GM18909 (cell line): Measurements from ENCODE around the gene C17orf113.
"Not testable (repeated sequence)": the region's sequence is repeated elsewhere in the genome, so short reads cannot be mapped to it uniquely, and the experiment has no call there.

Experiments
- ATAC-seq: cut with Tn5 transposase; IDR thresholded peaks from one replicate; pipeline ENCODE4 v1.9.1; 2021; ENCODE audit warnings: mild to moderate bottlenecking; ENCODE audit not compliant: unreplicated experiment, poor library complexity

Gene C17orf113

DNA sequence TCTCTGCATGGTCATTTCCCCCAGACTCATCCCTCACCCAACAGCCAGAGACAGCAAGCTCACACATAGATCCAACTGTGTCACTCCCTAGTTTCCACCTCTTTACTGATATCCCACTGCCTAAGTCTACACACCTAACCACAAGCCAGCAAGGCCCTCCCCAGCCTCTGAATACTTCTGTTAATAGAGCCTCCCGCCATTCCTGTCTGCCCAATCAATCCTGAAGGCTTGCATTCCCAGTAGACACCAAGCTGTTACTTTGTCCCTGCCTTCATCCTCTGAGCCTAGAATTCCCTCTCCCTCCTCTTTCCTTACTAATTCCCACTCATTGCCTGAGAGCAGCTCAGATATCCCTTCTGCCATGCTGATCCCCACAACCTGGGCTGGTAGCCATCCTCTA lies 4.7 kb downstream of the C17orf113 start:
- ATAC-seq = no peak

DNA sequence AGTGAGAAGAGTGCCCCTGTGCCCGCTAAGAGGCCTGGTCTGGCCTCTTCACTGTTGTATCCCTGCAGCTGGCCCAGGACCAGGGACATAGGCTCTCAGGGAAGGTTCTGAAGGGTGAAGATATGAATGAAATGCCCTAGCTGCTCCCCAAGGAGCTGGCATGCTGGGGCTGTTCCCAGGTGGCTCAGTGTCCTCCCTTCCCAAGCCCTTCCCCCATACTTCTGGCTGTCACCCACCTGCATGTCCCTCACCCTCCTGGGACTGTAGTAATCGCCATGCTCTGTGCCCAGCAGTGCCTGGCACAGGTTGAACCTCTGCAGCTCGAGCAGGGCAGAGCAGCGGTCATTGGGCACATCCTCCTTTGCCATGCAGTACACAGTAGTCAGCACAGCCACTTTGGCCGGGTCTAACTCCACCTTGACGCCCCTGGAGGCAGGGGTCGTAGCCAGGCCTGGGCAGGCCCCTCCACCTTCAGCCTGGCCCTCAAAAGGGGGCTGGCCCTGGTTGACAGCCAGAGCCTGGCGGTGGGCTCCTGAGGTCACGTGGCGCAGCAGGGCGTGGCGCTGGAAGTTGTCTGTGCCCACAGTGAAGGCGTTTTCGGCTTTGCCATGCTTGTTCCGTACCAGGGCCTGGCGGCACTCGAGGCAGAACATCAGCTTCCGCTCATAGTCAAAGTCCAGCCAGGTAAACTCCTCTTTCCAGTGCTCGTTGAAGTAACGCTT lies 7.6 kb downstream of the C17orf113 start:
- ATAC-seq = no peak

DNA sequence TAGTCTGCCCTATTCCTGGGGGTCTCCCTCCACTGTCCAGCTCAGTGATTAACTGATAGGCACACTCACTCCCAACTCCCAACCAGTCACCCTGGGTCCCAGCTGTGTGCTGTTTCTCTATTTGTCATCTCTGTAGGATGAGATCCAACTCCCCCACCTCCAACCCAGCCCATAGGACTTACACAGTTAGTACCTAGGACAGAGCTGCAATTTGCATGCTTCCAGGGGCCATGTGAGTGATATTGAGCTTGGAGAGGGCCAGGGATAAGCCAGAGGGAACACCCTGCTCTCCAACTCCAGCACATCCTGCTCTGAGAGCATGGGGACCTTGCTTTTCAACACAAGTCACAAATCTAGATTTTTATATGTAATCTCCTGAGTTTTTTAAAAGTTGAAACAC lies 8.8 kb downstream of the C17orf113 start:
- no peak for ATAC-seq

DNA sequence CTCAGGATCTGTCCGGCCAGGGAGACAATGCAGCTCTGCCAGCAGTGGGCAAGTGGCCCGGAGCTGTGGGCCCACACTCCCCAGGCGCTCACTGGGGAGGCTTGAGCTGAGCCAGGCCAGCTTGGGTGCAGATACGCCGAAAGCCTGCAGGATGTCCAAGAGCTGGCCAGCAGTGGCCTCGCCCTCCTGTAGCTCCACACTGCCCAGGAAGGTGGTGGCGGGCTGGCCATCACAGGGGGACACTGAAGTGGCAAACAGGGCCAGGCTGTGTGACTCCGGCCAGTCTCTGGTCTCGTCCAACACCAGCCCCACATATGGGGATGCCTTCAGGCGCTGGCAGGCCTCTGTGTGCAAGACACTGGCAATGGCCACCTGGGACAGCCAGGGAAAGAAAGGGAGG lies 9.6 kb downstream of the C17orf113 start:
- ATAC-seq = no peak

DNA sequence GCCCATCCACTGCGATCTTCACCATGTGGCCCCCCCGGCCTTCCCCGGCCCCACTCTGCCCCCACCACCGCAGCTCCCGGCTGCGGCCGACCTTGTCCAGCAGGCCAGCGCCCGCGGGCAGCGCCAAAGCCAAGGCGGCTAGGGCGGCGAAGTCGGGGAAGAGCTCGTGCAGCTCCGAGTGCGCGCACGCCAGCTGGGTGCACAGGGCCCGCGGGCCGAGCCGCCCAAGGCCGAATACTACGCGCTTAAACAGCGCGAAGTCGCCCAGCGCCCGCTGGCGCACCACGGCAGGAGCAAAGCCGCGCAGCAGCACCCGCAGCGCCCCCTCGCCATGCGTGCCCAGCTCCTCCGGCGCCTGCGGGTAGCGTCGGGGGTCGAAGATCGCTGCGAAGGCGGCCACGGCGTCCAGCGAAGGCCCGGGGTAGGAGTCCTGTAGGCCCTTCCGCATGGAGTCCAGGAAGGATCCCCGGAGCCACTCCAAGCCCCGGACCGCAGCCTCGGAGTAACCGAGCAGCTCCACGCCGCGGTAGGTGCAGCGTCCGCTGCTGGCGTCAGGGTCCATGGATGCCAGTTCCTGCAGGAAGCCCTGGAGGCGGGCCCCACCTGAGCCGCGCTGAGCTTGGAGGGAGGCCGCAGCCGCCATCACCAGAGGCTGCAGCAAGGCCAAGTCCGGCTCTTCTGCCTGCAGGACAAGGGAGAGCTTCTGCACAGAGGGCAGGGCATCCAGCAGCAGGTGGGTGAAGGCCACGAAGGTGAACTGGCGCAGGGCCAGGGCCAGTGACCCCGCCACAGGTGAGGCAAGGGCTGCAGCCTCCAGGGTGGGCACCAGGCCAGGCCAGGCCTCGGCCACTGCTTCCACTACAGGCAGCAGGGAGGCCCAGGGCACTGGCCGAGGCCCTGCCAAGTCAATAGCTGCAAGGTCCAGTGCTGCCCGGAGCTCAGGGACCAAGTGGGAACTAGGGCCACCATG lies 10.3 kb downstream of the C17orf113 start:
- ATAC-seq = no peak

DNA sequence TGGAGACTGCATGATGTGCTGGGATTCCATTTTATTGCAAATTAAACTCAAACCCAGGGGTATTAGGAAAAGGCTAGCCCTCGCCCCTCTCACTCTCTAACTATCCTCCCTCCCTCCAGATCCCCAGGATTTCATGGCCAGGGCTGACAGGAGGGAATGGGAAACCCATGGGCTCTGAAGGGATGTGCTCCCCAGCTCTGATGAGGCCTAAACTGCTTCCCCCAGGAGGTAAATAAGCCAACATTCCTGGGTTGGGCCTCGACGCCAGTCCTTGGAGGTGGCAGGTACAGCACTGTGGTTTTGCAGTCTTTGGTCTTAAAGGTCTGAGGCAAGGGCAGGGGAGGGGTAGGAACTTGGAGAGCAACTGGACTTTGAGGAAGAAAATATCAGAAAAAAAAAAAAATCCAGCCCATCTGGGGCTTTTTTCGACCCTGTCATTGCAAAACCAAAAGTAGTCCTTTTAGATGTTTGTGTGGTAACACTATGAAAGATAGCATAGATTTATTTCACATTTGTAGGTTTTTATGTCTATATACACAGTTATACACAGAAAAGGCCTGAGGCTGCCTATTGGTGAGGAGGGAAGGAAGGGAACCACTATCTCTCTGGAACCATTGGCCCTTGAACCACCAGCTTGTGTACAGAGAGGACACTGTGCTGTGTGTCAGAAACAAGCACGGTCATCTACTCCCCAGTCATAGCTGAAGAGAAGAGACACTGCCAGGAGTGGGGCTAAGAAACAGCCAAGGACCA lies 12.0 kb downstream of the C17orf113 start:
- no peak for ATAC-seq

DNA sequence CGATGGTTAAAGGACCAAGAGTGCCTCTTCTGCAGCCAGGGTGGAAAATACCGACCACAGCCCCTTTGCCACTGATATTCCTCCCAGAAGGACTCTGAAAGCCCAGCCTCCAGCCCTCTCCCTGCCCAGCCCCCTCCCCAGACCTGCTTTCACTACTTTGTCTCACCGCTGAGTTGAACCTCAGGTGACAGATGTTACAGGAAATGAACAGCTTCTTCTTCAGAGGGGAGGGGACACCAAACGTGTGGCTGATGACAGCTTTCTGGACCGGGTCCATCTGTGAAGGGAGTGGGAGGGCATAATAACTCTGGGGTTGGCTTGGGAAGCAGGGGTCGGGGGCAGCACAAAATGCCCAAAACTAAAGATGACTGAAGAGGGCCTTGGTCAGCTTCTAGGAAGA lies 16.3 kb downstream of the C17orf113 start:
- ATAC-seq = no peak

DNA sequence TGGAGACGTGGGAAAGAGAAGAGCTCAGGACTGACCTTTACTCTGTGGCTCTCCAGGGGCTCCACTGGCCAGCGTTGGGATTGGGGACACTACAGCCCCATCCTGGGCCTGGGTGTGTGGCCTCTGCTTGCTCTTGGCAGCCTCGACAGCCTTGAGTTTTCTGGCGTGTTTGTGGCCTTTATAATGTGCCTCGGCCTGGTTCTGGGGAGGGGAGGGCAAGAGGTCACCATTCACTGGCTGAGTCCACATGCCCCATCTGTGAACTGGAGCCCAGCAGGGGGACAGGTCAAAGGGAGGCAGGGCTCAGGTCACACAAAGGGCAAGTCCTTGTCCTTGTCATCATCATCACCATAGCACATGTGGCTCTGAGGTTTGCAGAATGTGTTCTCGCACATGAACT lies 18.8 kb downstream of the C17orf113 start:
- ATAC-seq = no peak

DNA sequence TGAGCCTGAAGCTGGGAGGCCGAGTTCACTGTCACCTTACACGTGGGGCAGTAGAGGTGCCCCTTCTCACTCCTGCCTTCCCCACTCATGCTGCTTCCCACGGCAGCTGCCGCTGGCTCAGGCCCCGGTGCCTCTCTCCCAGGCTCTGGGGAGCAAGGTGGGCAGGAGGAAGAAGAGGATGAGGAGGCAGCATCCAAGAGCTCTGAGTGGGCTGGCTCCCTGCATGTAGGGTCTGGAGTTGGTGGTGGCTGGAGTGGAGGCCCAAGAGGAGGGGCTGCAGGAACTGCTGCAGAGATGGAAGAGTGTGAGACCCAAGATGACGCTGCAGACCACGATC lies 21.6 kb downstream of the C17orf113 start:
- ATAC-seq = no peak

DNA sequence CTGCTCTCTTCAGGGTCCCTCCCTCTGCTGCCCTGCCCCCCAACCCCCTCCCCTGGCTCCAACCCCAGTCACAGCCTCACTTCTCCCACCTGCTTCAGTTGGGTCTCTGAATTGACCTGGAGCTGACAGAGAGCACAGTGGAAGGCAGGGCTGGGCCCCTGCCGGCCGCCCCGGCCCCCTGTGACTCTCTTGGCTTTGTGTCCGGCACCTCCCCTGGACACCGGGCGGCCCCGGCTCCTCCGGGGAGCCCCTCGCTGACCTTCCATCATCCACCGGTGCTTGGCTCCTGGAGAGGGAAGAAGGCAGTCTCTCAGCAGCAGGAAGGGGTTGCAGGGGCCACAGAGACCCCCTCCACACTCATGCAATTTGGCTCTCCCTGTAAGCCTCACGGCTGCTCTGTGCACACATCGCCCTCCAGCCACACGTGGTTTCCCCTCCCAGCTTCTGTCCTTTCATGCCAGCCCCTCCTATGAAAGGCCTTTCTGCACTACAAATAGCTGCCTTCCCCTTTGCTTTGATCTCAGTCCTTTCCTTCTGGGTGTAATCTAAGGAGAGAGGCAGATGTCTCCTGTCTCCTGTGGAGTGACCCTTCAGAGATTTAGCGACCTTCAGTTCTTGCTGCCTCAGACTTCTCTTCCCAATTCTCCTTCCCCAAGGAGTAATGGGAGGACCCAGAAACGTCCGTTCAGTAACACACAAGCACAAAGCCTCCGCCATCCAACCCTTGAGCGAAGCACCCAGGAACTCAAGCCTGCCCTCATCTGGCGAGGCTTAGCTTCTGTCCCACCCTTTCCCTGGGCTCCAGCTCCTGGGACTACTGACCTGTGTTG lies 22.2 kb downstream of the C17orf113 start:
- no peak for ATAC-seq

DNA sequence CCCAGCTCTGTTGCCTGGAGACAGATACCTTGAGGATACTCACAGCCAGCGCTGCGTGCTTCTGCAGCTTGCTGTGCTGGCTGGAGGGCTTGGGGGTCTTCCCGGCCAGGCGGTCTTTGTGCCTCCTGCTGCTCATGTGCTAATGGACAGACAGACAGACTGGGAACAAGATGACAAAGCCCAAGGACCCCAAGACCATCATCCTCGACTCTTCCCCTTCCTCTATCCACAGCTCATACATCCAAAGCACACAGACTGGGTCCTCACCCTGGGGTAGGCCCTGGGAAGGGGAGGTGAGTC lies 22.9 kb downstream of the C17orf113 start:
- ATAC-seq = no peak

DNA sequence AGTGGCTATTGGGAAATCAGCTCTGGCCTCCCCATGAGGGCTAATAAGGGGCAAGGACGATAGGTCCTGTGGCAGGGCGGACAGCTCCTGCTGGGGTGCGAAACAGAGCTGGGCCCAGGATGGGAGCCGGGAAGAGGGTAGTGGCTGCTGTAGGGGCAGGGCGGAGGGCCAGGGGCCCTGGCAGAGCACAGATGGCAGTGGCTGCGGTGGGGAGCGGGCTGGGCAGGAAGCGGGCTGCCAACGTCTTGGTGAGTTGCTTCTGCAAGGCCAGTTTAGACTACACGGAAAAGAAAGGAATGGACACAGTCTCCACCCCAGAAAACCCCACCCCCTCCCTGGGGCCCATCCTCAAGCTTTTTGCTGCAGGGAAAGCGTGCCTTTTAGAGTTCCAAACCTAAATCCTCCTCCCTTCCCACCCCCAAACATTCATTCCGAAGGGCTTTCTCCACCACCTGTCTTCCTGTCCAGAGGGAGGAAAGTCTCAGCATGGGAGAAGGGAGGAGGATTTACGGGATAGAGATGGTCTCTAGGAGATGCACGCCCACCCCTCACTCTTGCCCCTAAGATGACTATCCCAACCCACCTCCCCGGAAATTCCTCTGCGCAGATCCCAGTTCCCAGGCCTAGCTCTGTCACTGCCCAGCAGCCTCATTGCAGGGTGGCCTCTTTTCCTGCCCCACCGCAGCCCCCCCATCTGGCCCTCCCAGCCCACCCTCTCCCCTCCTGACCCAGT lies 23.4 kb downstream of the C17orf113 start:
- no peak for ATAC-seq

DNA sequence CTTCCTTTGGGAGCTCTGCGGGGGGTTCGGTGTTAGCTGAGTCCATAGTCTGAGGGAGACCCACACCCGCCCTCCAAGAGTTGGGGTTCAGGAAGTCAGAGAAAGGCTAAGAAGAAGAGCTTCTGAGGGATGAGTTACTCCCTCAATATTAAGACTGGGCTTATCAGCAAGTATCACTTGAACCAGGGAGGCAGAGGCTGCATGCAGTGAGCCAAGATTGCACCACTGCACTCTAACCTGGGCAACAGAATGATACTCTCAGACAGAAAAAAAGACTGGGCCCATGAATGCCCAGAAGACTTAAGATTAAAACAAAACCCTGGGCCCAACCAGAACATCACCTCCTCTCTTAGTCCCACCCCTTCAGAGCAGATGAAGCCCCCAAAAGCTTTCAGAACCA lies 24.5 kb downstream of the C17orf113 start:
- ATAC-seq = no peak

DNA sequence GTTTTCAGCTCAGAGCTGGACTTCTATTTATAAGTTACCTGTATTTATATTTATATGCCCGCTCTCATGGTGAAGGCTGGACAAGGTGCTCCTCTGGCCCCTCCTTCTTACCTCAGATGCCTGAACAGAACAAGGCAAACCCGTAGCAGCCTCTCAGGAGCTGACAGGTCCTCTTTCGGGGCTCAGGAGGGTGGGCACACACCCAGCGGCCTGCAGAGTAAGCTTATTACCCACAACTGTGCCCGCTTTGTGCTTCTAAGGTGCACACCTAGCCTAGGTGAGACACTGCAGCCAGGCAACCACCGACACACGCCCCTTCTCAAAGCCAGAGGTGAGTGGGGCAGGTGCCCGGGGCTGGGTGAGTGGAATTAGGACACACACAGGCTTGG lies 25.2 kb downstream of the C17orf113 start:
- no peak for ATAC-seq

DNA sequence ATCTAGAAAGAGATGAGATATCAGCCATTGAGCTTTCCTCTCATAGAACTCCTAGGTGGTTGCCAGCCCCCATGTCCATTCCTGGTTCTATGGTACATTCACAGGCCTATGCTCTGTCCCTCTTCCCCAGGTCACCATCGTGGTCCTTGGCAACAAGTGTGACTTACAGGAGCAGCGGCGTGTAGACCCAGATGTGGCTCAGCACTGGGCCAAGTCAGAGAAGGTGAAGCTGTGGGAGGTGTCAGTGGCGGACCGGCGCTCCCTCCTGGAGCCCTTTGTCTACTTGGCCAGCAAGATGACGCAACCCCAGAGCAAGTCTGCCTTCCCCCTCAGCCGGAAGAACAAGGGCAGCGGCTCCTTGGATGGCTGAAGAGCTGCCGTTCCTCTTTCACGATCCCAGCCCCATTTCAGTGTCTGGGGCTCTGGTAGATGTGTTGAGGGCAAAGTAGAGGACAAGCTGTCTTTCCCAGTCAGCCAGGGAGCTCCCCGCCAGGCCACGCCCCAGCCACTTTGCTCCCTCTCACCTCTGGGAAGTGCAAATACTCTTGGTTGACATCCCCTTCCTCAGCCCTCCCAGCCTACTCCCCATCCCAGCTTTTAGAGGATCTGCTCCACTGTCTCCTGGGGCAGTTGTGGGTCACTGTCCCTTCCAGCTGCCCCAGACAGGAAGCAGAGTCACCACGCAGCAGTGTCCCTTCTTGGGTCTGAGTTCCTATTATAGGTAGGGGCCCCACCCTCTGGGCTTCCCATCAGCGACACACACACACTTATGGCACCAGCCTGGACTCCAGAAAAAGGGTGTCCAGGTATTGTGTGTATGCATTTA lies 26.7 kb downstream of the C17orf113 start:
- no peak for ATAC-seq

DNA sequence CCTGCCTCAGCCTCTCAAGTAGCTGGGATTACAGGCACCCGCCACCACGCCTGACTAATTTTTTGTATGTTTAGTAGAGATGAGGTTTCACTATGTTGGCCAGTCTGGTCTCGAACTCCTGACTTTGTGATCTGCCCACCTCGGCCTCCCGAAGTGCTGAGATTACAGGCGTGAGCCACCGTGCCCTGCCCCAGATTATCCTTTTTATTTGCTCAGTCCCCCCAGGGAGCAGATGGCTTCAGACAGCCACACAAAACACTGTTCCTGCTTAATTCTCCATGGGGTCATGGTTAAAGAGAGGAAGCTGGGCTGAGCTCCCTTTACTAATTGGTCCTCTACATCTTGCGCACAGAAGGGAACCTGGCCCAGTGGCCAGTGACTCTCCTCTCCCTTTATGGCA lies 29.6 kb downstream of the C17orf113 start:
- ATAC-seq = not testable (repeated sequence)

DNA sequence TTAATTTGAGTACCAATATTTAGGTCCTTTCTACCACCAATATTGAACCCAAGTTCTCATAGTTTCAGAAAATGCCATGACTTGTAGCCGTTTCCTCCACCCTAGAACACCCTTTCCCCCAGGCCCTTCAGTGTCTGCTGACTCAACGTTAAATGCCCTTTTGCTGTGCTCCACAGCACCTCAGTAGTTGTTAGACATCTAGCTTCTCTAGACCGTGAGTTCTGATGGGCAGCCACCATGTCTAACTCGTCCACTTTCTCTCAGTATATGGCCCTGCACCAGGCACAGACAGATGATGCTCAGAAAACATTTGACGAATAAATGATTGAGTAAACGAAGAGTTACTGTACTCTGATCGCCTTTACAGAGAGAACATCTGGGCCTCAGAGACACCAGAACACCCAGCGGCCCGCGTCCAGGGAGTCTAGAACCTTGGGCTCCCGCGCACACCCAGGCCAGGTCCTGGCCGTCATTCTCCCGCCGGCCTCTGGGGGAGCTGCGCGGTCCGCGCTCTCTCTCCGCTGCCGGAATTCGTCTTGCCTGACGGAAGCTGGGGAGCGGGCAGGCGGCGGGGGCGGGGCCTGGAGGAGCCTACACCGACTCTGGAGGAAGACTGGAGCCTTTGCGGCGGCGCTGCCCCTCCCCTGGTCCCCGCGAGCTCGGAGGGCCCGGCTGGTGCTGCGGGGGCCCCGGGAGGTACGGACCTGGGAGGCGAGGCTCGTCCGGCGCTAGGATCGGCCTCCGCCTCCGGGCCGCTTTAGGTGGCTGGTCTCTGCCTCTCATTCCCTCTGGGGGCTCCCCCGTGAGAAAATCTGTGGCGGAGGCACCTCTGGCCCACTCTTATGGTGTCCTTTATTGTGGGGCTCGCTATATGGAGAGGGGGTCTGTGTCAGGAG lies 30.6 kb downstream of the C17orf113 start, which contains the start of gene NKIRAS2:
TSS of gene NKIRAS2 (plus strand) at position 582 of the 896 bp plus-strand sequence. CDS start 1,488 bp downstream, outside the sequence.
- no peak for ATAC-seq

DNA sequence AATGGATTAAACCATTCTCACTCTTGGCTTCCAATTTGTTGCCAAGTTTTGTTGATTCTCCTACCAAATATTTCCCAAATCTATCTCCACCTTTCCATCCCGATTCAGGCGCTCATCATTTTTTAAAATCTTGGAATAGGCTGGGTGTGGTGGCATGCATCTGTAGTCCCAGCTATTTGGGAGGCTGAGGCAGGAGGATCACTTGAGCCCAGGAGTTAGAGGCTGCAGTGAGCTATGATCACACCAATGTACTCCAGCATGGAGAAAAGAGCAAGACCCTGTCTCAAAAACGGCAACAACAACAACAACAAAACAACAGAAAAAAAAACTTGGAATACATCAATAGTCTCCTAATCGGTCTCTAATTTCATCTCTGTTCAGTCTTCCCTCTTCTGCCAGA lies 31.4 kb downstream of the C17orf113 start:
- ATAC-seq = no peak
